RWPE2 (cell line): ENCODE data around the gene MRC2.

ENCODE experiments used
- ATAC-seq: fragments of 200-7000 bp; cut with Tn5 transposase; 3 replicates; pipeline ENCODE4 v1.9.1; 2021; ENCODE audit warnings: low read depth
- DNase-seq: peaks from one replicate; pipeline ENCODE4 v3.0.0-alpha.2; 2020; ENCODE audit warnings: low spot score
- H3K27ac ChIP-seq: fragments of 450-650 bp; 2 replicates; pipeline ENCODE4 v1.5.1; 2017; ENCODE audit warnings: mild to moderate bottlenecking; ENCODE audit not compliant: poor library complexity, severe bottlenecking
- H3K27me3 ChIP-seq: fragments of 250-450 bp; sonication (Bioruptor Pico); 2 replicates; pipeline ENCODE4 v1.5.1; 2021; ENCODE audit warnings: mild to moderate bottlenecking, moderate library complexity; ENCODE audit not compliant: insufficient read depth, poor library complexity, severe bottlenecking
- H3K36me3 ChIP-seq: fragments of 250-450 bp; sonication (Bioruptor Pico); 2 replicates; pipeline ENCODE4 v1.5.1; 2020; ENCODE audit warnings: low read depth, mild to moderate bottlenecking, moderate library complexity
- H3K4me1 ChIP-seq: fragments of 250-450 bp; sonication (Bioruptor Pico); 2 replicates; pipeline ENCODE4 v1.5.1; 2021; ENCODE audit warnings: mild to moderate bottlenecking, moderate library complexity; ENCODE audit not compliant: insufficient read depth, poor library complexity, severe bottlenecking
- H3K4me3 ChIP-seq: fragments of 250-450 bp; sonication (Bioruptor Pico); 2 replicates; pipeline ENCODE4 v1.5.1; 2021; ENCODE audit warnings: mild to moderate bottlenecking, moderate library complexity; ENCODE audit not compliant: severe bottlenecking
- H3K9me3 ChIP-seq: fragments of 250-450 bp; sonication (Bioruptor Pico); 2 replicates; pipeline ENCODE4 v1.5.1; 2021; ENCODE audit warnings: mild to moderate bottlenecking, moderate library complexity; ENCODE audit not compliant: severe bottlenecking
- CTCF ChIP-seq: fragments of 450-650 bp; IDR thresholded peaks from one replicate; pipeline ENCODE4 v1.5.1; 2017; ENCODE audit warnings: mild to moderate bottlenecking, moderate library complexity; ENCODE audit not compliant: poor library complexity, severe bottlenecking

MRC2 gene

GRCh38 chr17:62595484-62595883, 32.0 kb upstream of the MRC2 start:
- Histone ChIP-seq H3K4me3 (no peak overlapping the region), H3K36me3 (peaks cover 77% of the 10 kb centered on the region)
- ATAC-seq, result no peak

GRCh38 chr17:62596662-62597061, 30.8 kb upstream of the MRC2 start:
- Histone ChIP-seq H3K4me1 (peaks cover 11% of the 10 kb centered on the region), H3K9me3 (no peaks in the 10 kb centered on the region), H3K27ac (no peak overlapping the region), H3K4me3 (no peak overlapping the region), H3K36me3 (peaks cover 80% of the 10 kb centered on the region), H3K27me3 (no peaks in the 10 kb centered on the region)
- ATAC-seq, result no peak
- TF ChIP-seq CTCF, result no peak
- no peak for DNase-seq

More at GRCh38 chr17:62595484-62595883, 32.0 kb upstream of the MRC2 start:
- no peak for TF ChIP-seq CTCF
- Histone ChIP-seq H3K27ac (no peak overlapping the region), H3K27me3 (no peaks in the 10 kb centered on the region), H3K4me1 (peaks cover 15% of the 10 kb centered on the region), H3K9me3 (no peaks in the 10 kb centered on the region)
- no peak for DNase-seq

- Histone ChIP-seq H3K4me1 (peaks cover 6% of the 10 kb centered on the region), H3K36me3 (peaks cover 83% of the 10 kb centered on the region), H3K9me3 (no peaks in the 10 kb centered on the region), H3K27me3 (no peaks in the 10 kb centered on the region), H3K4me3 (no peak overlapping the region), H3K27ac (no peak overlapping the region)
- no peak for ATAC-seq
- no peak for DNase-seq
- no peak for TF ChIP-seq CTCF
These were observed 30.3 kb upstream of the MRC2 start for GRCh38 chr17:62597150-62597549.

- DNase-seq, result no peak
- H3K36me3 ChIP-seq, result peaks cover 84% of the 10 kb centered on the region
- TF ChIP-seq CTCF, result no peak
These were observed 29.6 kb upstream of the MRC2 start for GRCh38 chr17:62597920-62598319.

GRCh38 chr17:62599964-62600657, 27.4 kb upstream of the MRC2 start:
- DNase-seq, result no peak
- ATAC-seq, result no peak
- Histone ChIP-seq H3K4me1 (no peaks in the 10 kb centered on the region), H3K36me3 (peaks cover 87% of the 10 kb centered on the region), H3K27me3 (no peaks in the 10 kb centered on the region), H3K4me3 (no peak overlapping the region), H3K9me3 (no peaks in the 10 kb centered on the region), H3K27ac (no peak overlapping the region)
- no peak for TF ChIP-seq CTCF

More at GRCh38 chr17:62597920-62598319, 29.6 kb upstream of the MRC2 start:
- Histone ChIP-seq H3K27me3 (no peaks in the 10 kb centered on the region), H3K4me3 (no peak overlapping the region), H3K27ac (no peak overlapping the region), H3K9me3 (no peaks in the 10 kb centered on the region), H3K4me1 (no peaks in the 10 kb centered on the region)
- no peak for ATAC-seq
